ENCODE data around the gene ADAMTS15. TPM values are rescaled to one million over a fixed set of nuclear protein-coding genes. Genes with fewer than 3 reads are reported as not detected.
"Not testable (repeated sequence)": the region's sequence is repeated elsewhere in the genome, so short reads cannot be mapped to it uniquely, and the experiment has no call there.

The ADAMTS15 gene
- total RNA-seq, 2 donors from 2014 or later = 4.0 to 9.9 TPM

- DNase-seq = no peak
- Histone ChIP-seq H3K36me3 (no peaks in the 10 kb centered on the region), H3K9ac (ENCODE audit: low read depth in 2 of 2, low read length in 2 of 2) (no peak overlapping the region), H3K27me3 (no peaks in the 10 kb centered on the region), H3K4me3 (no peak overlapping the region), H3K9me3 (no peaks in the 10 kb centered on the region), H3K27ac (no peak overlapping the region), H3K4me1 (no peaks in the 10 kb centered on the region)
- TF ChIP-seq, protein P1, sequence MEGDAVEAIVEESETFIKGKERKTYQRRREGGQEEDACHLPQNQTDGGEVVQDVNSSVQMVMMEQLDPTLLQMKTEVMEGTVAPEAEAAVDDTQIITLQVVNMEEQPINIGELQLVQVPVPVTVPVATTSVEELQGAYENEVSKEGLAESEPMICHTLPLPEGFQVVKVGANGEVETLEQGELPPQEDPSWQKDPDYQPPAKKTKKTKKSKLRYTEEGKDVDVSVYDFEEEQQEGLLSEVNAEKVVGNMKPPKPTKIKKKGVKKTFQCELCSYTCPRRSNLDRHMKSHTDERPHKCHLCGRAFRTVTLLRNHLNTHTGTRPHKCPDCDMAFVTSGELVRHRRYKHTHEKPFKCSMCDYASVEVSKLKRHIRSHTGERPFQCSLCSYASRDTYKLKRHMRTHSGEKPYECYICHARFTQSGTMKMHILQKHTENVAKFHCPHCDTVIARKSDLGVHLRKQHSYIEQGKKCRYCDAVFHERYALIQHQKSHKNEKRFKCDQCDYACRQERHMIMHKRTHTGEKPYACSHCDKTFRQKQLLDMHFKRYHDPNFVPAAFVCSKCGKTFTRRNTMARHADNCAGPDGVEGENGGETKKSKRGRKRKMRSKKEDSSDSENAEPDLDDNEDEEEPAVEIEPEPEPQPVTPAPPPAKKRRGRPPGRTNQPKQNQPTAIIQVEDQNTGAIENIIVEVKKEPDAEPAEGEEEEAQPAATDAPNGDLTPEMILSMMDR (IDR thresholded peaks at IDR 0.05) = no peak
- intact Hi-C loops (cut with DNase I) = loop anchor here (10.0 kb wide), 1 partner anchor 457 kb away; no protein-coding TSS in a partner anchor
Measured at GRCh38 chr11:130437848-130438247, 10.6 kb upstream of the ADAMTS15 start.

DNA sequence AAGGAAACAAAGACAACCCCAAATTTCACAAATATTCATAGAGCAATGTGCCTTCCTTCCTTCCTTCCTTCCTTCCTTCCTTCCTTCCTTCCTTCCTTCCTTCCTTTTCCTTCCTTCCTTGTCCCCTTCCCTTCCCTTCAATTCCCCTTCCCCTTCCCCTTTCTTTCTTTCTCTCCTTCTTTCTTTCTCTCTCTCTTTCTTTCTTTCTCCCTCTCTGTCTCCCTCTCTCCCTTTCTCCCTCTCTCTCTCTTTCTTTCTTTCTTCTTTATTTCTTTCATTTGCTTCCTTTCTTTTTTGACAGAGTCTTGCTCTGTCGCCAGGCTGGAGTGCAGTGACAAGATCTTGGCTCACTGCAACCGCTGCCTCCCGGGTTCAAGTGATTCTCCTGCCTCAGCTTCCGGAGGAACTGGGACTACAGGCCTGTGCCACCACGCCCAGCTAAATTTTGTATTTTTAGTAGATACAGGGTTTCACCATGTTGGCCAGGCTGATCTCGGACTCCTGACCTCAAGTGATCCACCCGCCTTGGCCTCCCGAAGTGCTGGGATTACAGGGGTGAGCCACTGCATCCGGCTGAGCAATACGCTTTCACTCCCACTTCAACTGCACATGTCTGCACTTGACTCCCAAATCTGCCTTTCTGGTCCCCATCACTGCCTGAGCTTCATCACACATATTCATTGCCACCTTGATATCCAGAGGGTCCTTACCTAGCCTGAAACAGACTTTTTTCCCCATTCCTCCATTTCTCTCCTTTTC lies 9.9 kb upstream of the ADAMTS15 start:
- H3K9ac ChIP-seq (ENCODE audit: low read depth in 2 of 2, low read length in 2 of 2); H3K9me3 ChIP-seq; H3K36me3 ChIP-seq; H3K4me1 ChIP-seq; H3K27ac ChIP-seq; H3K27me3 ChIP-seq; DNase-seq; H3K4me3 ChIP-seq: not testable (repeated sequence)
- intact Hi-C loops (cut with DNase I) = loop anchor here (10.0 kb wide), 1 partner anchor 456 kb away; no protein-coding TSS in a partner anchor

DNA sequence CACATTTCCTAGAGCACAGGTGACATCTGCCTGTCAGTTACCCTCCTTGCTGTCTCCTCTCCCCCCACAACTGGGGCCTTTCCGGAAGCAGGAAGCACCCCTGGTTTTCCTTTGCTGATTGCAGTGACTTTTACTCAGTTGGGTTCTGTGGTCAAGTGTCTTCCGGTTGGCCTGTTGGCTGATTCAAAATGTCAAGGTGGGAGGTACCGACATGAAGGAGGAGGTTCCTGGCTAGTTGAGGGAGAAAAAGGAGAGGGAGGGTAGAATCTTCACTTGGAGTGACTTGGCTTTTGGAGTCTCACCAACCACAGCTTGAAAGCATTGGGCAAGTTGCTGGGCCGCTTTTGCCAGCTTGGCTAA lies 9.3 kb upstream of the ADAMTS15 start:
- H3K9ac ChIP-seq (ENCODE audit: low read depth in 2 of 2, low read length in 2 of 2) = no peak overlapping the region
- no peak overlapping the region for H3K27ac ChIP-seq
- TF ChIP-seq, protein P1 (IDR thresholded peaks at IDR 0.05) = no peak
- H3K9me3 ChIP-seq = no peaks in the 10 kb centered on the region
- no peaks in the 10 kb centered on the region for H3K27me3 ChIP-seq
- intact Hi-C loops (cut with DNase I) = loop anchor here (10.0 kb wide), 1 partner anchor 456 kb away; no protein-coding TSS in a partner anchor
- no peak overlapping the region for H3K4me3 ChIP-seq
- DNase-seq = no peak
- no peaks in the 10 kb centered on the region for H3K4me1 ChIP-seq
- no peaks in the 10 kb centered on the region for H3K36me3 ChIP-seq

GRCh38 chr11:130439876-130440275 lies 8.6 kb upstream of the ADAMTS15 start:
- Histone ChIP-seq H3K4me3 (no peak overlapping the region), H3K4me1 (no peaks in the 10 kb centered on the region), H3K27ac (no peak overlapping the region), H3K9me3 (no peaks in the 10 kb centered on the region), H3K27me3 (no peaks in the 10 kb centered on the region), H3K9ac (ENCODE audit: low read depth in 2 of 2, low read length in 2 of 2) (no peak overlapping the region), H3K36me3 (no peaks in the 10 kb centered on the region)
- TF ChIP-seq, protein P1 (IDR thresholded peaks at IDR 0.05) = no peak
- DNase-seq = no peak
- intact Hi-C loops (cut with DNase I) = loop anchor here (10.0 kb wide), 1 partner anchor 455 kb away; no protein-coding TSS in a partner anchor

DNA sequence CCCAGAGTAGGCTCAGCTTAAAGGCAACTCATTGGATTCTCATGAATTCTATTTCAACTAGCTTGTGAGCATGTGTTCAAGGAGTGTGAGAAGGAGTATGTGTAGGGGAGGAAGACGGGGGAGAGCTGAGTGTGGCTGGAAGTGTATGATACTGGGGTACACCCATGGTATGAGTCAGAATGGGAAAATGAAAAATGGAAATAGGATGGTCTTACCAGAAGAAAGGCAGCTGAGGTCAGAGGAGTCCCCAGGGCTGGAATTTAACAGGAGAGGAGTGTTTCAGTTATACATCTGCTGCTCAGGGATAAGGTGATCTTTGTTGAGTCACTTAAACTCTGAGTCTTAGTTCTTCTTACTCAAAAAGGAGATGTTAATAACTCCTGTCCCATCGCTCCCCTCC lies 6.7 kb upstream of the ADAMTS15 start:
- TF ChIP-seq, protein P1 (IDR thresholded peaks at IDR 0.05) = no peak
- Histone ChIP-seq H3K27ac (no peak overlapping the region), H3K9ac (ENCODE audit: low read depth in 2 of 2, low read length in 2 of 2) (no peak overlapping the region), H3K4me3 (no peak overlapping the region), H3K27me3 (no peaks in the 10 kb centered on the region), H3K36me3 (no peaks in the 10 kb centered on the region), H3K9me3 (no peaks in the 10 kb centered on the region), H3K4me1 (no peaks in the 10 kb centered on the region)
- intact Hi-C loops (cut with DNase I) = no loop called here
- no peak for DNase-seq

DNA sequence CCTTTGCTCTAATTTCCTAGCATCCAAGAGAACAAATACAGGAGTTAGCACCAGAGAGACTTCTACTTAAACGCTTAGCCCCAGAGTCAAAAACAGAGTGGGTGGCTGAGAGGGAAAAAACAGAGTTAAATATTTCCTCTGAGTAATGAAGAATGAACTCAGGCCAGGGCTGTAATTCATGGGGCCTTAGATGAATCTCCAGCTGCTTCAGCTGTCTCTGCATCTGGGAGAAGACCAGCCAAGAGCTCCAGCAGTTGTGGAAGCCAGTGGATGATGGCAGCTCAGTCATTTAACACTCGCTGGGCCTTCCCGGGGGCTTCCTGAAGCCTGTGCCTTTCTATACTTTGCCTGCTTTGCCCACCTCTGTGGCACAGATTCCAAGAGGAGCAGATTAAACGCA lies 5.7 kb upstream of the ADAMTS15 start:
- Histone ChIP-seq H3K9me3 (no peaks in the 10 kb centered on the region), H3K4me1 (no peaks in the 10 kb centered on the region), H3K36me3 (no peaks in the 10 kb centered on the region), H3K27me3 (no peaks in the 10 kb centered on the region), H3K27ac (no peak overlapping the region), H3K9ac (ENCODE audit: low read depth in 2 of 2, low read length in 2 of 2) (no peak overlapping the region), H3K4me3 (no peak overlapping the region)
- TF ChIP-seq, protein P1 (IDR thresholded peaks at IDR 0.05) = no peak
- intact Hi-C loops (cut with DNase I) = no loop called here
- DNase-seq = no peak

Measured in colonic mucosa (tissue), 4 donors.